Ascending aorta (tissue), 2 donors: ENCODE results near the gene AADACL4. TPM values are rescaled to one million over a fixed set of nuclear protein-coding genes. Genes with fewer than 3 reads are reported as not detected.
A peak's percentile ranks its signal among the peaks of the same experiment; 100 is the strongest.
"Not testable (repeated sequence)": the region's sequence is repeated elsewhere in the genome, so short reads cannot be mapped to it uniquely, and the experiment has no call there.

Source experiments
- DNase-seq, 2 donors: peaks; one replicate each; pipeline ENCODE4 v3.0.0-alpha.2; 2019; ENCODE audit warnings: low spot score in 2 of 2
- H3K27ac ChIP-seq, 2 donors: fragments of 200-600 bp; sonication (generic); one replicate each; pipeline ENCODE4 v1.5.1; 2016 to 2017; ENCODE audit warnings: mild to moderate bottlenecking in 1 of 2
- H3K27me3 ChIP-seq: fragments of 200-600 bp; sonication (generic); one replicate; pipeline ENCODE4 v1.5.1; 2017
- H3K36me3 ChIP-seq, 2 donors: fragments of 200-600 bp; sonication (generic); one replicate each; pipeline ENCODE4 v1.5.1; 2016
- H3K4me1 ChIP-seq, 2 donors: fragments of 200-600 bp; sonication (generic); one replicate each; pipeline ENCODE4 v1.5.1; 2016 to 2017; ENCODE audit warnings: mild to moderate bottlenecking in 1 of 2
- H3K4me3 ChIP-seq, 2 donors: fragments of 200-600 bp; sonication (generic); one replicate each; pipeline ENCODE4 v1.5.1; 2016 to 2017; ENCODE audit warnings: mild to moderate bottlenecking in 1 of 2
- H3K9me3 ChIP-seq, 2 donors: fragments of 200-600 bp; sonication (generic); one replicate each; pipeline ENCODE4 v1.5.1; 2016
- CTCF ChIP-seq, 3 experiments: fragments of 200-600 bp in 2 of 3; fragments of 450-650 bp in 1 of 3; sonication (generic) in 2 of 3; IDR thresholded peaks; one replicate each; pipeline ENCODE4 v1.5.1; 2016 to 2019; ENCODE audit warnings: antibody characterized with exemption in 3 of 3, mild to moderate bottlenecking in 1 of 3, moderate library complexity in 1 of 3
- intact Hi-C: fragments of 100-400 bp; cut with DNase I; formaldehyde crosslinking; loops from one replicate; pipeline ENCODE4 v1.15.1; 2023
- total RNA-seq: library from RNA; depleted of rRNA; stranded (reverse); fragments of >200 nt; gene quantifications from one replicate; pipeline ENCODE4 v1.1.0, GENCODE V29; 2016

The AADACL4 gene
- total RNA-seq, 1 donor from 2014 or later, result not detected

- H3K4me1 ChIP-seq, result no peaks in the 10 kb centered on the region
- no peak for DNase-seq
- TF ChIP-seq CTCF (IDR thresholded peaks at IDR 0.05), result no peak
- no peaks in the 10 kb centered on the region for H3K9me3 ChIP-seq
- H3K27ac ChIP-seq, result no peak overlapping the region
- H3K4me3 ChIP-seq, result no peak overlapping the region
- H3K36me3 ChIP-seq, result no peaks in the 10 kb centered on the region
- no peaks in the 10 kb centered on the region for H3K27me3 ChIP-seq
- intact Hi-C loops, result no loop called here
These were observed 21.6 kb downstream of the AADACL4 start for GRCh38 chr1:12665511-12665910.

GRCh38 chr1:12666141-12666735, 22.4 kb downstream of the AADACL4 start:
- no peaks in the 10 kb centered on the region for H3K4me1 ChIP-seq
- H3K4me3 ChIP-seq, result no peak overlapping the region
- intact Hi-C loops, result no loop called here
- no peak for DNase-seq
- H3K36me3 ChIP-seq, result no peaks in the 10 kb centered on the region
- TF ChIP-seq CTCF (IDR thresholded peaks at IDR 0.05), result no peak
- H3K9me3 ChIP-seq, result no peaks in the 10 kb centered on the region
- H3K27ac ChIP-seq, result no peak overlapping the region
- H3K27me3 ChIP-seq, result no peaks in the 10 kb centered on the region

- Histone ChIP-seq H3K36me3 (no peaks in the 10 kb centered on the region), H3K27ac (no peak overlapping the region), H3K9me3 (no peaks in the 10 kb centered on the region), H3K27me3 (no peaks in the 10 kb centered on the region), H3K4me3 (no peak overlapping the region), H3K4me1 (no peaks in the 10 kb centered on the region)
- intact Hi-C loops, result no loop called here
- no peak for DNase-seq
- TF ChIP-seq CTCF (IDR thresholded peaks at IDR 0.05), result no peak
These were observed 25.7 kb downstream of the AADACL4 start for GRCh38 chr1:12669529-12670068.

GRCh38 chr1:12674358-12674757, 30.5 kb downstream of the AADACL4 start:
- intact Hi-C loops, result no loop called here
- H3K4me1 ChIP-seq, result no peaks in the 10 kb centered on the region
- no peaks in the 10 kb centered on the region for H3K27me3 ChIP-seq
- no peak for TF ChIP-seq CTCF (IDR thresholded peaks at IDR 0.05)
- H3K27ac ChIP-seq, result no peak overlapping the region
- no peak for DNase-seq
- H3K9me3 ChIP-seq, result no peaks in the 10 kb centered on the region
- no peak overlapping the region for H3K4me3 ChIP-seq
- H3K36me3 ChIP-seq, result no peaks in the 10 kb centered on the region

- intact Hi-C loops, H3K4me1 ChIP-seq, DNase-seq, H3K9me3 ChIP-seq, H3K27ac ChIP-seq, H3K4me3 ChIP-seq, H3K27me3 ChIP-seq, H3K36me3 ChIP-seq: not testable (repeated sequence)
These were observed 32.2 kb downstream of the AADACL4 start for GRCh38 chr1:12676122-12676521.

GRCh38 chr1:12677565-12677964, 33.7 kb downstream of the AADACL4 start:
- H3K36me3 ChIP-seq, result no peaks in the 10 kb centered on the region
- no peak for TF ChIP-seq CTCF (IDR thresholded peaks at IDR 0.05)
- no peaks in the 10 kb centered on the region for H3K27me3 ChIP-seq
- H3K9me3 ChIP-seq, result no peaks in the 10 kb centered on the region
- intact Hi-C loops, result no loop called here
- no peak overlapping the region for H3K27ac ChIP-seq
- peak in 1 of 2 donors; percentile 66 for DNase-seq
- no peaks in the 10 kb centered on the region for H3K4me1 ChIP-seq
- no peak overlapping the region for H3K4me3 ChIP-seq
